GM18858 (cell line): ENCODE measurements around the gene KHDRBS2.

ENCODE experiments used
- ATAC-seq: cut with Tn5 transposase; IDR thresholded peaks from one replicate; pipeline ENCODE4 v1.9.1; 2021; ENCODE audit not compliant: unreplicated experiment

Gene KHDRBS2

DNA sequence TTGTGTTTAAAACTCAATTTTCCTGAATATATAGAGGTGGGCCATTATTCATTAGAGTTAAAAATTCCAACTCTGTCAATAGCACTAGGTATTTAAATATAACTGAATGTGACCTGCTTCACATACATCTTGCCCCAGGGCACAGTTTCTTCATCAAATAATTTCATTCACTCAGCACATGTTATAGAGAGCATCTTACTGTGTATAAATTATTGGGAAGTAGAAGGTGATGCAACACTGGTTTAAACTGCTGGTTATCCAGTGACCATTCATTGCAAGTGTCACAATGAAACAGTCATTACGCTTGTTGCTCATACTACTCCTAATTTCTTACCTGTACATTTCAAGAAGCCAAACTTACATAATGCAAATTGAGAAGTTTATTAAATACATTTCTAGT lies 93.4 kb downstream of the KHDRBS2 start:
- ATAC-seq: no peak

DNA sequence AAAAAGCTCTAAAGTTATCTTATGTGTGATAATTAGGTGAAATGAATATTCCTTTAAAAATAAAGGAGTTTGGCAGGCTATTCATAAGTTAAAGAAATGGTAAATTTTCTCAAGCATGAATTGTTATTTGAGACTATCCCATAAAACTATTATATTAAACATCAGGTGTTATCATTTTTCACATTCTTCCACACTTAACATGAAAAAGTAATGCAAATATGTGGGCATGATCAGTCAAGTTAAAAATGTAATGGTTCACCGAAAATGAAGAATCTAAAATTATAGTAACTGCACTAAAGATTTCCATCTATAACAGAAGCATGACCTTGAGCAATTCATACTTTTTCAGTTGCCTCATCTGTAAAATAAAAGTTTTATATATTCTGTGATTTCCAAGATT lies 110.8 kb downstream of the KHDRBS2 start:
- ATAC-seq: no peak

DNA sequence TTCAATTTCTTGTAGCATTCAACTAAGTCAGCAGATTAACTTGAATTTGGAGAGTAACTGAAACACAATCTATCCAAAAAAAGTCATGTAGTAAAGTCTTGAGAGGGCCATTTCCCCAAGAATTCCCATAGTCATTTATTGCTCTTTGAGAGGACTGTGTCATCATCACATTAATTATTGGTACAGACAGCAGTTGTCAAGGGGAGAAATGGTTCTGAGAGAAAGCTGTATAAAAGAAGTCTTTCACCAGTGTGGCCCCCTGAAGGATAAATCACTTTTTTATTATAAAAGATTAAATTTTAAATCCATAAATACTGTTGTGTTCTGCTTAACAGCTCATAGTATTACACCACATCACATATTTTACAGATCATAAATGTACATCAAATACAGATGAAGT lies 111.5 kb downstream of the KHDRBS2 start:
- no peak for ATAC-seq

DNA sequence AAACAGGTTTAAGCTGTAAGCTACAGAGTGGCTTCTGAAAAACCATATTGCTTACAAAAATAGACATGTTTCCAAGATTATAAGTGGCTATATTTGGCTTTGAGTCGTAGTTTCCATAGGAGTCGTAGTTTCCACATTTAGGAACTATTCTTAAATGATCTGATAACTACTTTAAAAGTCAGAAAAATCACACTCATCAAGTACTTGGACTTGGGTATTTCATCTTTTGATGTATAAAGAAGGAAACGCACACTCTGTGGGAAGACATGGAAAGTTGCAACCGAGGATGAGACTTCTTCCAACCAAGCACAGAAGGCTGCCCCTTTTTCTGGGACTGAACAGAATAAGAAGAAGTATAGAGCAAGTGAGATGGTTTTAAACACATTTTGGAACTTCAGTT lies 118.3 kb downstream of the KHDRBS2 start:
- ATAC-seq: no peak

DNA sequence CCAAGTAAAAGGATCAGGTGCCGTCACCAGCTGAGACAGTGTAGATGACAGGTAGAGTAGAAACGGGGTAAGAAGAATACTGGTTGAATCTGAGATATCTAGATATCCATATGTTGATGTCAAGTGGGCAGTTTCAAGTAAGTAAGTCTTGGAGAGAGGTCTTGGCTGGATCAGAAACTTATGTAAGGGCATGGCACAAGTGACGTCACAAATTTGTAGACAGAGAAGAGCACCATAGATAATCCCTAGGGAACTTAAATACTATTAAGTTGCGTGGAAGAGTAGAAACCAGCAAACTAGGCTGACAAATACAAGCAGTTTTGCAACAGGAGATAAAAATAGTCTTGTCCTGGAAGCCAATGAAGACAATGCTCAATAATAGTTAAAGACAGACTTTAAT lies 123.2 kb downstream of the KHDRBS2 start:
- ATAC-seq: no peak

DNA sequence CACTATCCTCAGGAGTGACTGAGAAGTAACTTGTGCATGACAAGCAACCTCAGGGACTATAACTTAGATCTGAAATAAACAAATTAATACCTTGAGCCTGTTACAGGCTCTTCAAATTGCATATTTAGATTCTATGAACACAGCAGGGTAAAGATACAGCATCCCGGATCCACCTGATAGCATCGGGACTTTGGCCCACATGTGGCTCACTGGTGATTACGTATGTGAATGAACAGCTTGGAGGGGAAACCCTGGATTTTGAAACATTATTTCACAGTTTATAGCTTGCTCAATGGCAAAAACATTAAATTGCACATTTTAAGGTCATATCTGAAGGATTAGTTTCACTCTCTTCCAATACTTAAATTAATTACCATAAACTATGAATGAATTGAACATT lies 133.2 kb downstream of the KHDRBS2 start:
- ATAC-seq: no peak

DNA sequence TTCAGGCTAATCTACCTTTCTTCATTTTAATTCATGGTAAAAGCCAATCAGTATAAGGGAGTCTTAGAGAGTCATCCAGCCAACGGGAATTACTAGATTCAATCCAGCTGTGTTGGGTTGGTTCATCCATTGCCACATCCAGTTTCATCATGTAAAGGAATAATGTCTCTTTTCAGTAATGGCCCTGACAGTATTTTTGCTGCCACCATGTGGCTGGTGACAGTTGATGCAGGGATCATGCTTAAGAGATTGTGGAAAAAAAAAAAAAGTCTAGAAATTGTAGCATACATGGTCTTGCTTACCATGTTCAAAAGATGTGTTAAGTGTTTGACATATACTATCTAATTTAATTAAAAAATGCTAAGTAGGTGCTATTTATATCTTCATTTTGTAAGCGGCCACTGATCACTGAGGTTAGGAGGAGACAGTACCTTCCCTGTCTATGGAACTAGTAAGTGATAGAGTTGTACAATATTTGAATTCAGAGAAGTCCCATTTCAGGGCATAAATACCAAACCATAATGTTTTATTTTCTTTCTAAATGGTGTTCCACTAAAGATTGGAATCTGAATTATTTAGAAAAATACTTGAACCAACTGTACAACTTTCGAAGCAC lies 135.9 kb downstream of the KHDRBS2 start:
- ATAC-seq: peak; percentile 91

DNA sequence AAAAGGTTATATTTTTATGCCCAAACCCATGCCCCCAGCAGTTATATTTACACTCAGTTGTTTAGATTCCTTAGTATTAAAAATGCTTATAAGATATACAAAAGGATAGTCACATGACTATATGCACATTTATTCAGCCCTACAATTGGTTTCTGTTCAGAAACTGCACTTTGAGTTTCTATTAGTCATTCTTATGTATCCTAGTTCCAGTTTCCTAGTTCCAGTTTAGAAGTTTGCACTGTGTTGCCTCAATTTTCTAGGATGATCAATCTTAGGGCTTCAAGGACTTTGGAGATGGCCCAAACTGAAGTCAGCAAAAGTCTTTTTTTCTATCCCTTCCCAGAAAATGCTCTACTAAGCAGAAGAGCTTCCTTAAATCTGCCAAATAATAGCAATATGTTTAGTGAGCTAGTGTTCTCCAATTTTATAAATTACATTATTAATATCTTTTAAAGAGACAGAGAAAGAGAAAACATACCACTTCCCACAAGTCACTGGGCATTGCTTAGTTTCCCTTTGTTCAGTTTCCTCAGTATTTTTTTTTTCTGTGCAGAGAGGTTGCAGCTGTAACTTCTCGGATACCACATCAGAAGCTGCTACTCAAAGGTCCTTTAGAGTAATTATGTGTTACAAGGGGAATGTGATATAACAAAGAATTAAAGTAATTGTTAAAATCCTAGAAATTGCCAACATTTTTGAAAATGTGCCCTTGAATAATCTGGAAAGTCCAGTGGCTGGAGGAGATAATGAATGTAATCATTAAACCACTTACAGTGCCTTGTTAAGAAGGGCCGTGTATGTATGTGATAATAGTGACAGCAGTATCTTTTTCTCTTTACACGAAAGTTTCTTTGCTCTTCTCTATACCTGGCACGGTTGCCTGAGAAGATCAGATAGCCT lies 138.8 kb downstream of the KHDRBS2 start:
- no peak for ATAC-seq

DNA sequence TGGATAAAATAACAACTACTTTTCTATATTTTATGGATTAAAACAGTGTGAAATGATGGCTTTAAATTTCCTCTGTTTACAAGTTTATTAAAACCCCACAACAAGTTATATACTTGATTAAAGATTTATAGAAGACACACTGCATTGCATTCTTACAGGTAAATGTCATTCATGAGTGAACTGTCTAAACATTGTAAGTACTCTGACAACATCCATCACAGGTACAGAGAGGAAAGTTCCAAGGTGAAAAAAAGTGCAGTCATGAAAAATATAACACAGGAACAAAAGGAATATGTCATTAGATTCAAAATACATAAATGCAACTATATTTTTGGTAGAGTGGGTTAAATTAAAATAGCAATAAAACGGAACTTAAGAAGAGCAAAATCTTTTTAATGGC lies 156.9 kb downstream of the KHDRBS2 start:
- no peak for ATAC-seq

DNA sequence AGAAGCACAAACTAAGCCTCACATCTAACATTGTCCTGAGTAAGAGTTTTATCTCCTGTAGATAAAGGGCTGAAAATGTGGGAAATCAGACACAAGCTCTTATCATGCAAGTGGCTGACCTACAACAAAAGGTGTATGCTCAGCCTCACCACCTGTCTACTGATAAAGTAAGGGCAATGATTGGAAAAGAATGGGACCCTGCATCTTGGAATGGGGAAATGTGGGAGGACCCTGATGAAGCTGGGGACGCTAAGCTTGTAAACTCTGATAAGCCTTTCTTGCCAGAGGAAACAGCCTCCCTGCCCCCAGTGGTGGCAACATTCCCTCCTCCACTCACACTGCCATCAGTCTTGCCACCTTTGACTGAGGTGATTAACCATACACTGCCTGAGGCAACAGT lies 166.6 kb downstream of the KHDRBS2 start:
- no peak for ATAC-seq

DNA sequence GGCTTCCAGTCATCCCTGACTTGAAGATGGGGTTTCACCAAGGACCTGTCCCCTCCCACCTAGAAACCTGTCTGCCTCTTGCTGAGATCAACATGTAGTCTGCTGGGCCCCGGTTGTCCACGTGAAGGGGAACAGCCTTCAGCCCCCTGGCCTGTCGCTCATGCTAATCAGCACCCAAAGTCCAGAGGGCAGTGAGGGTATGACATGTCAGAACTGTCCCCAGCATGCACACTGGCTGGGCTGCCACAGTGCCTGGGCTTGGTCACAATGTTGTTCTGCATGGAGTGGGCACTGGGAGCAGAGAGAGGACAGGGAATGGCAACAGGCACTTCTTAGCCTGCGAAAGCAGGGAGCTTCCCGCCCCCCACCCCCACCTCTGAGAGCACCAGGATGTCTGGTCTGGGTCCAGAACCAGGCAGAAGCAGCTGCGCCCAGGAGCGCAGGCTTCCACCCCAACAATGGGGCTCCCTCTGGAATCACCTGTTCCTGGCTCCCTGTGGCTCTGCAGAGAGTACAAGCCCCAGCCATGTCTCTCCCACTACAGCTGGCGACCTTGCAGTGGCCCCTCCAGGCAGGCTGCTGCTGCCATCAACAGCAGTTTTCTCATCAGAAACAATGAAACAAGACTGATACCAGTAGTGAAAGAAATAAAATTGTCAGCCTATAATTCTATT lies 182.7 kb downstream of the KHDRBS2 start:
- ATAC-seq: no peak

DNA sequence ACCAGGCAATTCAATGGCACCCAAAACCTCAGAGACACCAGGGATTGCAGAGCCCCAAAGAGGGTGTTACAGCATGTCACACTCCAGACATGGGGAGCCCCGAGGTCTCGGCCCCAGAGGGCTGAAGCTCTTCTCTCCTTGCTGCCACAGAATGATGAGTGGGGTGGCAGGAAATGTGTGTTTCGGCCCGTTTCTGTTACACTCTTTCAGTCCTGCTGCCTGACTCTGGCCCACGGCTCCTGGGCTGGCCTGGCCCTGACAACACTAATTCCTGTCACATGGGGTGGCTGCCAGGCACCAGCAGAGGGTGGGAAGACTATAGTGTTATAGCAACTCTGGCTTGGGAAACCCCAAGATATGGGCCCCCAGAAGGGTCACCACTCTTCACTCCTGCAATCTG lies 183.6 kb downstream of the KHDRBS2 start:
- no peak for ATAC-seq

DNA sequence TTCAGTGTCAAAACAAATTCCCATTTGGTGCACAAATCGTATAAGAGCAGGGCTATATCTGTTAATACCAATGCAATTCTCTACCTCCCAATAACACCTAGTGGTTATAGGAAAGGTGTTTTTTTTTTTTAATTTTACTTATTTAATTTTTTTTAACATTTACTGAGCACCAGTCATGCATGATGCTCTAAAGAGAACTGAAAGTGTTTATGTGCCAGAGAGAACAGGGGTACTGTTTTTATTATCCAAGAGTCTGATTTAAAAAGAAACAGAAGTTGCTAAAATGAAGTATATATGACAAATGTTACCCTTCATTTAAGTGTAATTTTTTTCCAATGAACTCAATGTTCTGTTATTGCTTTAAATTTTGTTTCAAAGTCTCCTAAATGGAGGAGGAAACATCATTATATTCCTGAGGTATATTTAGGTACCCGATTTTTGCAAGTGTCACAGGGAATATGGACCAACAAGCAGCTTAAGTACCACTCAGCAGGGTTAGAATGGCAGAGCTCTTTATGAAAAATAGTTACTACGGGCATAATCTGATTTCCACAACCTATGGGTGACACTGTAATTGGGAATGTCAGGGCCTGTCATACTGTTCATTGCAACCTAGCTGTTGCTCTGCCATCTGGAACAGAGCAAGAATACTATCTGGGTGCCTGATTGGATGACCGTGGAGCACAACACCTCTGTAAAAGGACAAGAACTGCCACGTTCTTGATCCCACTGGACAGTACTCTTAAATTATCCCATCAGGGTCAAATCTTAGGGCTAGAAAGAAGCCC lies 195.4 kb downstream of the KHDRBS2 start:
- no peak for ATAC-seq

DNA sequence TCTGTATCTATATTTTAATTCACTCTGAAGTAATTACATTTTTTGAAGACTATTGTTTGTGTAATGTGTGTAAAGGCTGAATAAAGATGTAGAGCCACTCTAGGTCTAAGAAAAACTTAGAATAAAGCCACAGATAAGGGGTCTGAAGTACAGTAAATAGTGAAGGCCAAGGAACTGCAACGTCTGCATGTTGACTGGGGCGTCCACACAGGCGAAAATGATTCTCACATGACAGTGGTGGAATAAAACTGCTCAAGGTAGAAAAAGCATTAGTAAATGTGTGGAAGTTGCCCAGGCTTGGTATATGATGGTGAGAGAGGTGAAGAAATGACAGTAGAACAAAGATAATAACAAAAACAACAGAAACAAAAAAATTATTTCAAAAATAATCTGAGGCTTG lies 196.2 kb downstream of the KHDRBS2 start:
- no peak for ATAC-seq

DNA sequence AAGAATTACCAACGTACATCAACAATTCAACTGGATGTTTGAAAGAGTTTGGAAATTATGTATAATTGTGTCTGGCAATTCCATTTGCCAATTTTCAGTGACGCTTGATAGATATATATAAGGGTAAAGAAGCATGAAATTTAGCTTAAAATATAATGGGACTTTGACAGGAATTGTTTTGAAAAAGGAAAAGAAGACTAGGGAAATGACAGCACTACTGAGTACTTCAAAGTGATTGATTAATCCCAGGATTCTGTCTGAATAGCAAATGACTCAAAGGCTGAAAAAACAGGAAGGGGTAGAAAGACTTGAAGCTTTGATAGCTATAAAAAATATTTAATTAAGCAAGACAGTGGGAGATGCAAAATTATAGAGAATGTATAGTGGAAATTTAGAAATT lies 200.0 kb downstream of the KHDRBS2 start:
- ATAC-seq: no peak

DNA sequence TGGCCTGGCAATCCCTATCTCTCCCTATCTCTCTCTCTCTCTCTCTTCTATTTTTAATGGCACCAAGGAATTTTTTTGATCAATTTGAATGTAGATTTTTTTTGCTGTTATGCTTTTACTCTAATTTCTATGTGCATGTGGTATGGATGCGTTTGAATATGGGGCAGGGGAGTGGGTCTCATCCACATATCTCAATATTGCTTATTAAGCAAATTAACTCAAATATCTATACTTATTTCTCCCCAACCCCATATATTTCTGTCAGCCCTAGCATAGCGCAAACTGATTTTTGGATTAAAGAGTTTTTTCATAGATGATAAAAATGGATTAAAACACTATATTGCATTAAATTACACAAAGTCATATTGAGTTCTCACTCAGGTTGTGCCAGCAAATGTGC lies 210.2 kb downstream of the KHDRBS2 start:
- no peak for ATAC-seq

DNA sequence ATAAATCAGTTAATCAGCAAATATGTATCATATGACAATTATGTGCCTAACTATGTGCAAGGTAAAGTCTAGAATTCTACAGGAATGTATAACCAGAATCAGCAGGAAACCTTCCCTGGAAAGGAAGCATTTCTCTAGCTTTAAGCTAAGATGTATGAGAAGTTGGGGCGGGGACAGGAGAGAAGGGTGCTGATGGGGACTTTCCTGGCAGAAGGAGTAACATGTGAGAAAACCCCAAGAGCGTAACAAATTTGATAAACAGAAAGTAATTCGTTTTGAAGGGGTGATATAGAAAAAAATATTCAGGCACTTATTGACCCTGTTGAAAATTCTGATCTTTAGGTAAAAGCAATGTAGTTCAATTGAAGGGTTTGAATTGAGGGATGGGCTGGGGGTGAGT lies 226.1 kb downstream of the KHDRBS2 start:
- ATAC-seq: no peak

DNA sequence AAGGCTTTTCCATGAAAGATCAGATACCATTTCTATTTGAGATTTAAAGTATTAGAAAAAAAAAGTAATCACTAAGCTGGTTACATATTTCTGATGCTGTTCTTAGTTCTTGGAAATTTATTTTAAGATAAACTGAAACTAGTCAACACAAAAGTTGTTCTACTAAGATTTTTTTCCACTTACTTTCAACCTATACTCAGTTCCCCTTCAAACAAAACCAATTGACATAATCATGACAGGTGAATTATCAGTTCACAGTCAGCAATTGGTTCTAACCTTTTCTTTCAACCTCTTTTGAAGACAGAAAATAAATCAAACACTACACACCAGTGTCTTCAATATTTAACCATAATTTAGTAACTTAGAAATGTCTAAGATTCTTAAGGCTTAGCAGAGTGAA lies 228.7 kb downstream of the KHDRBS2 start:
- no peak for ATAC-seq

DNA sequence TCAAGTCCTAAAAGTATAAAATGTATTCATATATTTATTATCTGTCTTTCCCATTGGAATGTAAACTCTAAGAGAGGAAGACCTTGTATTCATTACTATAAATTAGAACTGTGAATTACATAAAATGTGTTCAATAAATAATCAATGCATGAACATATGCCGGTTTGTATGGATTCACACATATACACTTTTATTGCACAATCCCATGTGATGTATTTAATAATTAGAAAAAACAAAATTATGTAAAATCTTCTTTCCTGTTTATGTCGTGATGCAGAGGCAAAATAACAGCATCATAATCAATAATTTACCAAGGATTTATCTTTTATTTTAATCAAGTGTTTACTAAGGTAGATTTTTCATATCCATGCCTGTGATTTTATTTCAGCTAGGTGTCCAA lies 240.5 kb downstream of the KHDRBS2 start:
- no peak for ATAC-seq

DNA sequence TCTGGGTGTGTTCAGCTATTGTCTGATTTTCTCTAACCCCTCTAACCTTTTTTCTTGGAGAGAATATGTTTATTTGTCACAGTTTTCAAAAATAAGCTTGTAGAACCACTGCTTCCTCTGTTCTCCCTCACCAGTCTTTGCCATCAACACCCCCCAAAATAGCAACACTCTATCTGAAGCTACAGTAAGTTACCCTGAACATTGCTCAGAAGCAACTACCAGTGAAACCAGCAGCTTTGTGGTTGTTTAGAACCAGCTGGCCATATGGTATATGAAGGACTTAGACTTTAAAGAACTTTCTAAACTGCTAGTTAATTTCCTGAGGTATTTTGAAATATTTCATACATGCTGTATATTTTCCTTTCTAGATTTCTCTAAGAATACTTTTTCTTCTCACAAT lies 242.9 kb downstream of the KHDRBS2 start:
- no peak for ATAC-seq

DNA sequence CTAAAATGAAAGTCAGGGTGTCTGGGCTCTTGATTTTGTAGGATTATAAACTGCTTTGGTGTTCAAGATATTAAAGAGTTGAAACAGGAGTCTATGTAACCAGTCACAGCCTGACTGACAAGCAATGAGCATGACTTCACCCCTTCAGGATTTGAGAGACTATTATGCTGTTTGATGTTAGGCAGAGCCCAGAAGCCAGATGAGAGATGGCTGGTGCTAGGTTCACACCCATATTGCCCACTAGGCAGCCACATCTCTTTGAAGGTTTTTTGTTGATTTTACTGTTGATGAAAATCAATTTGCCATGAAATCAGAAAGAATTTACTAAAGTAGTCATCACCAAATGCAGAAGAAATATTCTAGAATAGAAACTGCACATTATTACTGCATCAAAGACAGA lies 243.6 kb downstream of the KHDRBS2 start:
- no peak for ATAC-seq
